SU-DHL-6 (cell line): Measurements from ENCODE around the gene TUBB3.

Source experiments
- H2AFZ ChIP-seq: fragments of 200-600 bp; sonication (generic); 2 replicates; pipeline ENCODE4 v1.6.1; 2014; ENCODE audit warnings: low read depth, mild to moderate bottlenecking, moderate library complexity, mixed read lengths, antibody characterized with exemption, low read length; ENCODE audit not compliant: severe bottlenecking
- H3F3A ChIP-seq: fragments of 200-600 bp; shearing (Covaris generic); 2 replicates; pipeline ENCODE4 v1.6.0; 2016; ENCODE audit warnings: antibody characterized with exemption, mild to moderate bottlenecking; ENCODE audit not compliant: insufficient read depth
- H3K27ac ChIP-seq: fragments of 200-600 bp; sonication (generic); 2 replicates; pipeline ENCODE4 v1.5.1; 2016; ENCODE audit warnings: low read depth, mild to moderate bottlenecking, low read length, moderate library complexity, mixed read lengths
- H3K27me3 ChIP-seq: fragments of 200-600 bp; sonication (generic), shearing (Covaris generic); 2 replicates; pipeline ENCODE4 v1.6.0; 2014; ENCODE audit warnings: mild to moderate bottlenecking, low read length
- H3K36me3 ChIP-seq: fragments of 200-600 bp; sonication (generic); 2 replicates; pipeline ENCODE4 v1.6.1; 2014; ENCODE audit warnings: mild to moderate bottlenecking, low read length, mixed read lengths
- H3K4me2 ChIP-seq: fragments of 300-600, 200-600 bp; shearing (Covaris generic), sonication (generic); 2 replicates; pipeline ENCODE4 v1.6.0; 2014; ENCODE audit warnings: low read length, low read depth, mild to moderate bottlenecking; ENCODE audit not compliant: poor library complexity, severe bottlenecking
- H3K4me3 ChIP-seq: fragments of 200-600 bp; sonication (generic); 2 replicates; pipeline ENCODE4 v1.5.1; 2014; ENCODE audit warnings: antibody characterized with exemption, low read length, mild to moderate bottlenecking, mixed read lengths; ENCODE audit not compliant: insufficient read depth, poor library complexity, severe bottlenecking
- H3K79me2 ChIP-seq: fragments of 200-600 bp; sonication (generic); 2 replicates; pipeline ENCODE4 v1.6.1; 2014; ENCODE audit warnings: mild to moderate bottlenecking, low read length, moderate library complexity; ENCODE audit not compliant: insufficient read depth
- H3K9ac ChIP-seq: fragments of 200-600 bp; sonication (generic); 2 replicates; pipeline ENCODE4 v1.7.0; 2014; ENCODE audit warnings: mild to moderate bottlenecking, low read length
- H3K9me2 ChIP-seq: fragments of 200-600 bp; sonication (generic); replicated peaks from 2 replicates; pipeline ENCODE4 v1.6.1; 2014; ENCODE audit warnings: low read length; ENCODE audit not compliant: insufficient read depth
- H3K9me3 ChIP-seq: fragments of 200-600 bp; sonication (generic); 2 replicates; pipeline ENCODE4 v1.6.1; 2014; ENCODE audit warnings: low read length, mixed read lengths; ENCODE audit not compliant: insufficient read depth
- H4K20me1 ChIP-seq: fragments of 200-600 bp; sonication (generic); 2 replicates; pipeline ENCODE4 v1.6.1; 2014; ENCODE audit warnings: low read depth, mild to moderate bottlenecking, antibody characterized with exemption, low read length, moderate library complexity, mixed read lengths
- CTCF ChIP-seq: fragments of 200-600 bp; sonication (generic); IDR thresholded peaks from one replicate; pipeline ENCODE4 v1.5.1; 2017; ENCODE audit warnings: antibody characterized with exemption, mild to moderate bottlenecking, low read length, moderate library complexity; ENCODE audit not compliant: insufficient read depth, poor library complexity, severe bottlenecking
- EZH2phosphoT487 ChIP-seq: fragments of 200-600 bp; sonication (generic), shearing (Covaris generic); conservative IDR thresholded peaks from 2 replicates; pipeline ENCODE4 v1.6.1; 2018; ENCODE audit warnings: mild to moderate bottlenecking, antibody characterized with exemption, low read length, moderate library complexity, mixed read lengths

The TUBB3 gene

GRCh38 chr16:89984216-89984615 is 61.1 kb downstream of the TUBB3 start:
- no peaks in the 10 kb centered on the region for H4K20me1 ChIP-seq
- H2AFZ ChIP-seq, result no peak overlapping the region
- H3K27me3 ChIP-seq, result no peaks in the 10 kb centered on the region
- H3K27ac ChIP-seq, result no peak overlapping the region
- no peak overlapping the region for H3K9ac ChIP-seq
- no peak overlapping the region for H3K4me2 ChIP-seq
- no peaks in the 10 kb centered on the region for H3K9me2 ChIP-seq
- H3K9me3 ChIP-seq, result no peaks in the 10 kb centered on the region
- H3K36me3 ChIP-seq, result 0 out of 2 replicates have a peak, but pooled peaks cover 17% of the 10 kb centered on the region
- no peak overlapping the region for H3K4me3 ChIP-seq
- H3K79me2 ChIP-seq, result no peaks in the 10 kb centered on the region
- no peak for TF ChIP-seq CTCF
- TF ChIP-seq EZH2phosphoT487, result no peak
- H3F3A ChIP-seq, result no peaks in the 10 kb centered on the region

DNA sequence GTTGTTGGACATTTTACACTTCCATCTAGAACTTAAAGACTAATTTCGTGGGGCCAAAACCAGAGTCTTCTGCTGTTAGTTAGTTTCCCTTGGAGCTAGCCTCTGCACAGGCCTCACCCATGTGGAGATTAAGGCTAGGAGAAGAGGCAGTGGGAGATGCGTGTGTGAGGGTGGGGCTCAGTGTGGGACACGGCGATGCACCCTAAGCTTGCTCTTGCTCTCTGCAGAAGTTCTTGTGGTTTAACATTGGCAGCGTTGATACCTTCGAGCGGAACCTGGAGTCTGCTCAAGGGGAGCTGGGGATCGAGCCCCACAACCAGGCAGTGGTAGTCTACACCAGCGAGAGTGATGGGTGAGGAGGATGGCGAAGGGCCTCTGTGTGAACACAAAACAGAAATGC is 62.1 kb downstream of the TUBB3 start:
- Histone ChIP-seq H3K9ac (no peak overlapping the region), H3K4me2 (no peak overlapping the region), H3K9me3 (no peaks in the 10 kb centered on the region), H3K9me2 (no peaks in the 10 kb centered on the region), H3K4me3 (no peak overlapping the region), H3K79me2 (no peaks in the 10 kb centered on the region), H3F3A (no peaks in the 10 kb centered on the region), H2AFZ (no peak overlapping the region), H3K36me3 (0 out of 2 replicates have a peak, but pooled peaks cover 11% of the 10 kb centered on the region), H4K20me1 (no peaks in the 10 kb centered on the region), H3K27ac (no peak overlapping the region), H3K27me3 (no peaks in the 10 kb centered on the region)
- TF ChIP-seq CTCF (no peak), EZH2phosphoT487 (no peak)
